ENCODE results near the gene ANKZF1.

- TF ChIP-seq SIN3A (IDR thresholded peaks at IDR 0.05; ENCODE audit: borderline replicate concordance, low read depth, low read length) (no peak; the same call in 1 of the 2 replicates), CTCF (IDR thresholded peaks at IDR 0.05) (no peak), NRF1 (IDR thresholded peaks at IDR 0.05; ENCODE audit: low read depth, low read length) (peak; percentile 28; the same call in 1 of the 2 replicates), TAF1 (IDR thresholded peaks at IDR 0.05; ENCODE audit: borderline replicate concordance, low read depth, low read length) (no peak), EP300 (IDR thresholded peaks at IDR 0.05; ENCODE audit: borderline replicate concordance in 1 of 2, low read depth in 1 of 2, low read length in 1 of 2) (no peak), POLR2AphosphoS5 (IDR thresholded peaks at IDR 0.05; ENCODE audit: low read depth, low read length) (no peak), JUND (IDR thresholded peaks at IDR 0.05) (no peak), USF1 (IDR thresholded peaks at IDR 0.05; ENCODE audit: borderline replicate concordance, low read depth) (no peak)
Observed at GRCh38 chr2:219207134-219207883, 22.3 kb upstream of the ANKZF1 start.

Data from SK-N-SH (cell line).